Measurements from ENCODE around the gene GOLGA5. TPM values are rescaled to one million over a fixed set of nuclear protein-coding genes. Genes with fewer than 3 reads are reported as not detected.

Gene GOLGA5
- total RNA-seq, 4 donors from 2014 or later: 27.0 to 34.8 (median 33.8) TPM

DNA sequence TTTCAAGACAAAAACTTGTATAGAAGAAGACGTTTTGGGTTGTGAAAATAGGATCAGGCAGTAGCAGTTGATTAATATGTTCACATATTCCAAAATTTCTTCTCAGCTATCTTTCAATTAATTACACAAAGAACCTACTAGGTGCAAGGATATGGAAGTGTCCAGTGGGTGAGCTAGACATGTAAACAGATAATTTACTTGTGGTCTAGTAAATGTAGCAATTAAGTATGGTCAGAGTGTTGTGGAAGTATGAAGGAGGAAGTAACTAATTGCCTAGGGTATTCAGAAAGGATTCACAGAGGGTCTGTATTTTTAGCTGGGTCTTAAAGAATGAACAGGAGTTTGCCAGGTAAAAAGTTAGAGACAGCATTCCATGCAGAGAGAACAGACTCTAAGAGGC is 5.9 kb downstream of the GOLGA5 start:
- peaks cover 0 to 11% of the 10 kb centered on the region in 2 donors for H3K36me3 ChIP-seq
- no peaks in the 10 kb centered on the region for H3K27me3 ChIP-seq
- no peak for ATAC-seq
- no peak overlapping the region for H3K4me3 ChIP-seq
- peaks cover 32 to 43% of the 10 kb centered on the region in 2 donors for H3K4me1 ChIP-seq
- intact Hi-C loops (cut with DNase I; ENCODE audit: low total_unique reads): no loop called here
- DNase-seq: no peak
- no peak overlapping the region for H3K27ac ChIP-seq
- TF ChIP-seq POLR2A (IDR thresholded peaks at IDR 0.05): no peak
- TF ChIP-seq, protein P1, sequence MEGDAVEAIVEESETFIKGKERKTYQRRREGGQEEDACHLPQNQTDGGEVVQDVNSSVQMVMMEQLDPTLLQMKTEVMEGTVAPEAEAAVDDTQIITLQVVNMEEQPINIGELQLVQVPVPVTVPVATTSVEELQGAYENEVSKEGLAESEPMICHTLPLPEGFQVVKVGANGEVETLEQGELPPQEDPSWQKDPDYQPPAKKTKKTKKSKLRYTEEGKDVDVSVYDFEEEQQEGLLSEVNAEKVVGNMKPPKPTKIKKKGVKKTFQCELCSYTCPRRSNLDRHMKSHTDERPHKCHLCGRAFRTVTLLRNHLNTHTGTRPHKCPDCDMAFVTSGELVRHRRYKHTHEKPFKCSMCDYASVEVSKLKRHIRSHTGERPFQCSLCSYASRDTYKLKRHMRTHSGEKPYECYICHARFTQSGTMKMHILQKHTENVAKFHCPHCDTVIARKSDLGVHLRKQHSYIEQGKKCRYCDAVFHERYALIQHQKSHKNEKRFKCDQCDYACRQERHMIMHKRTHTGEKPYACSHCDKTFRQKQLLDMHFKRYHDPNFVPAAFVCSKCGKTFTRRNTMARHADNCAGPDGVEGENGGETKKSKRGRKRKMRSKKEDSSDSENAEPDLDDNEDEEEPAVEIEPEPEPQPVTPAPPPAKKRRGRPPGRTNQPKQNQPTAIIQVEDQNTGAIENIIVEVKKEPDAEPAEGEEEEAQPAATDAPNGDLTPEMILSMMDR (IDR thresholded peaks at IDR 0.05 in 4 of 5, conservative IDR thresholded peaks at IDR 0.05 in 1 of 5): no peak
- in situ Hi-C loops (cut with MboI; ENCODE audit: low sequenced_read_pairs in 4 of 4): loop anchor here in 1 of 4 donors (25.0 kb wide), 1 partner anchor 663 kb away; no protein-coding TSS in a partner anchor
- H3K9me3 ChIP-seq: no peaks in the 10 kb centered on the region

DNA sequence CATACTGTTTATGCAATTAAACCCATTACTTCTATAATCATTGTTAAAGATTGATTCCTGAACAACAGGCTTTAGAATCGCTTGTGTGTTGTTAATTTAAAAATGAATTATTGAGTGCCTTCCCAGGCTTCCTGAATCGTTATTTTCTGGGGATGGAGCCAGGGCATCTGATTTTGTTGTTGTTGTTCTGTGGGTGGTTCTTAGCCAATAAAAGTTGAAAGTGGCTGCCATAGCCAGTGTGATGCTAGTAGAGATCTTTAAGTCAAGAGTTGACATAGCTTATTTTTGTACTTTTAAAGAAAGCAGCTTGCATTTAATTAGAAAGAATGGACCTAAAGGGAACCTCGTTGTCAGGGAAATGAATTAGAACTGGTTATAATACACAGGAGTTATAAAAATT is 6.4 kb downstream of the GOLGA5 start:
- peaks cover 0 to 11% of the 10 kb centered on the region in 2 donors for H3K36me3 ChIP-seq
- DNase-seq: no peak
- in situ Hi-C loops (cut with MboI; ENCODE audit: low sequenced_read_pairs in 4 of 4) (loop anchor here in 1 of 4 donors (25.0 kb wide), 1 partner anchor 663 kb away; no protein-coding TSS in a partner anchor), intact Hi-C loops (cut with DNase I; ENCODE audit: low total_unique reads) (no loop called here)
- TF ChIP-seq, protein P1 (IDR thresholded peaks at IDR 0.05 in 4 of 5, conservative IDR thresholded peaks at IDR 0.05 in 1 of 5): no peak
- no peak for TF ChIP-seq POLR2A (IDR thresholded peaks at IDR 0.05)
- no peak overlapping the region for H3K4me3 ChIP-seq
- H3K27me3 ChIP-seq: no peaks in the 10 kb centered on the region
- no peak for ATAC-seq
- peak overlapping the region in 1 of 4 donors; percentile 16 for H3K27ac ChIP-seq
- peaks cover 27 to 38% of the 10 kb centered on the region in 2 donors for H3K4me1 ChIP-seq
- no peaks in the 10 kb centered on the region for H3K9me3 ChIP-seq

DNA sequence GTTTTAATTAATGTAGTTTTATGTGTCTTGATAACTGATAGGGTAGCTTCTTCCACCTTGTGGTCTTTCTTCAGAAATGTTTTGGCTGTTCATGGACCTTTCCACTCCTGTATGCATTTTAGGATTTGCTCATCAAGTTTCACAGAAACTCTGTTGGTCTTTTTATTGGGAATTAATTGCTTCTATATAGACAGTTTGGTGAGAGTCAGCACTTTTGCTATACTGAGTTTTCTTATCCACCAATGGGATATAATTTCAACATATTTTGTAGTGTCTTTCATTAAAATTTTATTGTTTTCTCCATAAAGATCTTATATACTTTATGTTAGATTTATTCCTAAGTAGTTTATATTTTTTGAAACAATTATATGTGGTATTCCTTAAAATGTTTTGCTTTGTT is 7.8 kb downstream of the GOLGA5 start:
- H3K4me1 ChIP-seq: peaks cover 19 to 35% of the 10 kb centered on the region in 2 donors
- H3K27ac ChIP-seq: no peak overlapping the region
- H3K9me3 ChIP-seq: no peaks in the 10 kb centered on the region
- intact Hi-C loops (cut with DNase I; ENCODE audit: low total_unique reads) (no loop called here), in situ Hi-C loops (cut with MboI; ENCODE audit: low sequenced_read_pairs in 4 of 4) (loop anchor here in 1 of 4 donors (25.0 kb wide), 1 partner anchor 665 kb away; no protein-coding TSS in a partner anchor)
- no peak overlapping the region for H3K4me3 ChIP-seq
- no peaks in the 10 kb centered on the region for H3K27me3 ChIP-seq
- ATAC-seq: no peak
- H3K36me3 ChIP-seq: peaks cover 0 to 15% of the 10 kb centered on the region in 2 donors
- TF ChIP-seq, protein P1 (IDR thresholded peaks at IDR 0.05 in 4 of 5, conservative IDR thresholded peaks at IDR 0.05 in 1 of 5): no peak
- no peak for TF ChIP-seq POLR2A (IDR thresholded peaks at IDR 0.05)
- no peak for DNase-seq

DNA sequence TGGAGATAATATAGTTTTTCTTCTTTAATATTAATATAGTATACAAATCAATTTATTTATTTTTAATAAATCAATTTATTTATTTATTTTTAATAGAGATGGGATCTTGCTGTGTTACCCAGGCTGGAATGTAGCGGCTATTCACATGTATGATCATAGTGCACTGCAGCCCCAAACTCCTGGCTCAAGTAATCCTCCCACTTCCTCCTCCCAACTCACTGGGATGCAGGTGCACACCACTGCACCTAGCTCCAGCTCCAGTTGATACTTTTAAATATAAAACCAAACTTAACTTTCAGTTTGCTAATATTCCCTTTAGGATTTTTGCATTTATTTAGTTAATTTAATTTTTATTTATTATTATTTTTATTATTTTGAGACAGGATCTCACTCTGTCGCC is 8.6 kb downstream of the GOLGA5 start:
- DNase-seq (no peak), ATAC-seq (no peak)
- Histone ChIP-seq H3K27ac (no peak overlapping the region), H3K36me3 (peaks cover 0 to 17% of the 10 kb centered on the region in 2 donors), H3K4me1 (peaks cover 19 to 35% of the 10 kb centered on the region in 2 donors), H3K9me3 (no peaks in the 10 kb centered on the region), H3K27me3 (no peaks in the 10 kb centered on the region), H3K4me3 (no peak overlapping the region)
- TF ChIP-seq POLR2A (IDR thresholded peaks at IDR 0.05): no peak
- TF ChIP-seq, protein P1 (IDR thresholded peaks at IDR 0.05 in 4 of 5, conservative IDR thresholded peaks at IDR 0.05 in 1 of 5): no peak
- intact Hi-C loops (cut with DNase I; ENCODE audit: low total_unique reads): no loop called here
- in situ Hi-C loops (cut with MboI; ENCODE audit: low sequenced_read_pairs in 4 of 4): loop anchor here in 1 of 4 donors (25.0 kb wide), 1 partner anchor 665 kb away; no protein-coding TSS in a partner anchor

DNA sequence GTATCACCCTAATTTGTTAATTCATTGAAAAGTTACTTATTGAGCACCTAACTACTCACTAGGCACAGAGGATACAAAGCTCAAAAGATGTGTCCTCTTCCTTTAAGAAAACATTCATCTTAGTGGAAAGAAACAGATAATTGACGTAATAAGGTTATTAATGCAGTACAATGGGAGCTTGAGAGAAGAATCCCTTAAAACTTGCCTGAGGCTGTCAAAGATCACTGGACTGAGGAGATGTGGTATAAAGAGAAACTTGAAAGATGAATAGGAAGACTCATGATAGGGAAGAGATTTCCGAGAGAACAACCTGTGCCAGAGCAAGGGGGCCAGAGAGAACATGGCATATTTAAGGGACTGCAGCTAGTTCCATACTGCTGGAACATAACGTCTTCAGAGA is 19.1 kb downstream of the GOLGA5 start:
- intact Hi-C loops (cut with DNase I; ENCODE audit: low total_unique reads) (no loop called here), in situ Hi-C loops (cut with MboI; ENCODE audit: low sequenced_read_pairs in 4 of 4) (loop anchor here in 1 of 4 donors (25.0 kb wide), 1 partner anchor 676 kb away; no protein-coding TSS in a partner anchor)
- no peak for ATAC-seq
- Histone ChIP-seq H3K4me1 (no peaks in the 10 kb centered on the region), H3K4me3 (no peak overlapping the region), H3K27me3 (no peaks in the 10 kb centered on the region), H3K36me3 (peaks cover 4 to 97% of the 10 kb centered on the region in 2 donors), H3K9me3 (no peaks in the 10 kb centered on the region), H3K27ac (no peak overlapping the region)
- no peak for DNase-seq
- no peak for TF ChIP-seq POLR2A (IDR thresholded peaks at IDR 0.05)
- TF ChIP-seq, protein P1 (IDR thresholded peaks at IDR 0.05 in 4 of 5, conservative IDR thresholded peaks at IDR 0.05 in 1 of 5): no peak
